GM21526 (cell line): ENCODE data around the gene GAK.

ENCODE experiments used
- ATAC-seq: cut with Tn5 transposase; IDR thresholded peaks from one replicate; pipeline ENCODE4 v1.9.1; 2021; ENCODE audit warnings: moderate library complexity; ENCODE audit not compliant: unreplicated experiment, low FRiP score

The GAK gene

GRCh38 chr4:856225-856901 lies 75.8 kb downstream of the GAK start:
- ATAC-seq = no peak

GRCh38 chr4:855880-856224 lies 76.3 kb downstream of the GAK start:
- ATAC-seq = no peak

- no peak for ATAC-seq
Observed at GRCh38 chr4:854356-854755, 77.8 kb downstream of the GAK start.

- ATAC-seq = no peak
Observed at GRCh38 chr4:853416-853781, 78.7 kb downstream of the GAK start.

- no peak for ATAC-seq
Observed at GRCh38 chr4:851701-852430, 80.2 kb downstream of the GAK start.

- no peak for ATAC-seq
Observed at GRCh38 chr4:850323-850945, 81.7 kb downstream of the GAK start.

GRCh38 chr4:849478-850175 lies 82.5 kb downstream of the GAK start:
- ATAC-seq = no peak

- no peak for ATAC-seq
Observed at GRCh38 chr4:848803-849477, 83.2 kb downstream of the GAK start.

GRCh38 chr4:848307-848691 lies 83.8 kb downstream of the GAK start:
- ATAC-seq = no peak

GRCh38 chr4:845836-846251 lies 86.3 kb downstream of the GAK start:
- ATAC-seq = no peak

- ATAC-seq = no peak
Observed at GRCh38 chr4:845233-845835, 86.8 kb downstream of the GAK start.

- no peak for ATAC-seq
Observed at GRCh38 chr4:844752-845232, 87.3 kb downstream of the GAK start.

GRCh38 chr4:839675-840443 lies 92.3 kb downstream of the GAK start:
- ATAC-seq = no peak

GRCh38 chr4:837772-838171 lies 94.3 kb downstream of the GAK start:
- no peak for ATAC-seq

GRCh38 chr4:836750-837301 lies 95.3 kb downstream of the GAK start:
- ATAC-seq = no peak

- no peak for ATAC-seq
Observed at GRCh38 chr4:836003-836511, 96.1 kb downstream of the GAK start.

GRCh38 chr4:835148-836002 lies 96.7 kb downstream of the GAK start:
- ATAC-seq = no peak
